HG03095 (cell line): Measurements from ENCODE around the gene ALDH16A1.
"Not testable (repeated sequence)": the region's sequence is repeated elsewhere in the genome, so short reads cannot be mapped to it uniquely, and the experiment has no call there.

Experiments
- ATAC-seq: cut with Tn5 transposase; IDR thresholded peaks from one replicate; pipeline ENCODE4 v1.9.1; 2021; ENCODE audit warnings: moderate library complexity; ENCODE audit not compliant: unreplicated experiment

Gene ALDH16A1

DNA sequence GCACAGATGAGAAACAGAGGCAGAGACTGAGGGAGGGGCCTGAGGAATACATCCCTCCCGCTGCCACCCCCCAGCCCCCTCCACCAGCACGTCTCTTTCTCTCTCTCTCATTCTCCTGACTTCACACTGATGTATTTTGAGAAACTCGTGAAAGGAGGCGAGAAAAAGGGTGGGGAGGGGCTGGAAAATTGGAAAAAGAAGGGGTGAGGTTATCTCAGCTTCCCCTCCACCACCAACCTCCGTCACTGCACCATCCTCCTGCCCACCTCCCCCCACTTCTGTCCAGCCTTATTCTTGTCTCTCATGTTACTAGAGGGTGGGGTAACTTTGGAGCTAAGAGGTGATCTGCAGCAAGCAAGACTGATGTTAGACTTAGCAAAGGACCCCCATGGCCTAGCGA is 13.2 kb upstream of the ALDH16A1 start:
- ATAC-seq = no peak

DNA sequence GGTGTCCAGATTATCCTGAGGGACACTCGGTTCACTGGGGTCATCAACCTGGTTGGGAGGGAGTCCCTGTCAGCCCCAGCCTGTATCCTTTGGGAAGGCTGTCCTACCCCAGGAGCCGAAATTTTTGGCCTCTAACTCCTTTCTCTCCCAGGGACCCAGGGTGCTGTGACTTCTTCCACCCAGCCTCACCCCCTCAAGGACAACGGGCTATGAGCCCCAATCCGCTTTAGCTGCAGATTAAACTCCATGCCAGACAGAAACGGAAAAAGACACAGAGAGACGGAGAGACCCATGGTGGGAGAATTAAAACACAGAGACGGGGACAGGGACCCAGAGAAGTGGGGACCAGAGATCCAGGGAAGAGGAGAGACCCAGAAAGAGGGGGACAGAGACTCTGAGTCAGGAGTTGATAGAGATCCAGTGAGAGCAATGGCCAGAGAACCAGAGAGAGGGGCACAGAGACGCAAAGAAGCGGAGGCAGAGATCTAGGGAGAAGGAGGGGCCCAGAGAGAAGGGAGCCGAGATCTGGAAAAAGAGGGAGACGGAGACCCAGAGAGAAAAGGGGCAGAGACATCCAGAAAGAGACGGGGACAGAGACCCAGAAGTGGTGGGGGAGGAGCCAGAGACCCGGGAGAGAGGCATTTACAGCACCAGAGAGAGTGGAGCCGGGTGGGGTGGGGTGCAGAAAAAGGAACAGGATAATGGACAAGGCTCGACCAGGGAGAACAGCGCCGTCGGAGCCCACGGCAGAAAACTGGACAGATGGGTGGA is 12.4 kb upstream of the ALDH16A1 start:
- ATAC-seq = no peak

GRCh38 chr19:49441210-49441959 is 11.6 kb upstream of the ALDH16A1 start, which contains the start of gene SLC17A7:
TSS of gene SLC17A7 (minus strand) at chr19:49441527. CDS start at chr19:49441379, 148 bp downstream.
- ATAC-seq = no peak

DNA sequence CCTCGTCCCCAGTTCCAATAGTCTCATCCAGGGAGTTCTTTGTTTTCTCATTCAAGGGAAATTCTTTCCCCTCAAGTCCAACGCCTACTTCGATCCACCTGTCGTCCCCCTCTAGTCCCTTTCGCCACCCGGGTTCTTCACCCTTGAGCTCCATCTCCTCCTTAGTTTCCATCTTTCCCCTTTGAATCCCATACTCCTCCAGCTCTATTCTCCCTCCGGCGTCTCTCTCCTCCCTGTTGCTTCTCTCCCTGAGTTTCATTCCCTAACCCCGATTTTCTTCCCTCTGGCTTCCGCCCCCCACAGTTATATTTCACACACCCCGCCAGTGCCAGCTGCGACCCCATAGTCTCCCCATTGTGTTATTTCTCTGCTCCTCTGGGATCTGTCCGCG is 11.1 kb upstream of the ALDH16A1 start:
- no peak for ATAC-seq

DNA sequence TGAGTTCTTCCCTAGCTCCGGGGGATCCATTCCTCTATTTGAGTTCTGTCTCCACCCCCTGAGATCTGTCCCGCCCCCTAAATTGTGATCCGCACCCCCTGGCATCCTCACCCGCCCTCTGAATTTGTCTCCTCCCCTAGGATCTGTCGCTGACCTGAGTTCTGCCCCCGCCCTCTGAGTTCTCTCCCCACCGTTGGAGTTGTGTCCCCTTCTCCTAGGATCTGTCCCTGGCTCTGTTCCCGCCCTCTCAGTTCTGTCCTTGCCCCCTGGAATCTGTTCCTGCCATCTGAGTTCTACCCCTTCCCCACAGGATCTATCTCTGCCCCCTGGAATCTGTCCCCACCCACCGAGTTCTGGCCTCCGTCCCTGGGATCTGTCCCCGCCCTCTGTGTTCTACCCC is 10.7 kb upstream of the ALDH16A1 start:
- no peak for ATAC-seq

- ATAC-seq = no peak
Observed at GRCh38 chr19:49442771-49443365, 10.2 kb upstream of the ALDH16A1 start.

DNA sequence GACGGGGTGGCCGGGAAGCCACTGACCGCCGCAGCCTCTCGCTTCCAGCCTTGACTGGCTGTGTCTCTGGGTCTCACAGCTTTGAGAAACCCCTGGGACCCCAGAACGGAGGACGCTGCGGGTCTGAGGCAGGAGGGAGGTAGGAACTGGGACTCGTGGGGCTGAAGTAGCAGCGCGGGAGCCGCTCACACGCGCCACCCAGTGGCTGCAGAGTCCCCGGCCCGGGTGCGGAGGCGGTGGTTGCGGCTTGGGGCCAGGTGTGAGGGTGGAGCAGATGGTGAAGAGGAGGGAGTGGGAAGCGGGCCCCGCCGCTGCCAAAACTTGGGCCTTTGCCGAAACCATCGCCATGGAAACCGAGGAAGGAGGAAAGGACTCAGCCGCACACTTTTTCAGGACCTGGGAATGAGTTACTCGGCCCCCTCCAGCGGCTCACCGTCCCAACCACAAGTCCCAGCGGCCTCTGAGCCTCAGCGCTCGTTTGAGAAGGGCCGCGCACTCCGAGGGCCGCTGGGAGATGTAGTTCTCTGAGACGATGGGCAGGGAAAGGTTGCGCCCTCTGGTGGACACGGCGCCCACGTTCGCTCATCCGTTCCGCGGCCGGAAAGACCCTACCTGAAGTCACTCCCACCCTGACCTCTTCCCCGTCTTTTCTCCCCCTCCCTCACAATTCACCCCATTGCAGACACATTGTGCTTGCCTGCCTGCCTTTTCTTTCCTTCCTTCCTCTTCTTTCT is 9.5 kb upstream of the ALDH16A1 start:
- ATAC-seq = peak; percentile 72

DNA sequence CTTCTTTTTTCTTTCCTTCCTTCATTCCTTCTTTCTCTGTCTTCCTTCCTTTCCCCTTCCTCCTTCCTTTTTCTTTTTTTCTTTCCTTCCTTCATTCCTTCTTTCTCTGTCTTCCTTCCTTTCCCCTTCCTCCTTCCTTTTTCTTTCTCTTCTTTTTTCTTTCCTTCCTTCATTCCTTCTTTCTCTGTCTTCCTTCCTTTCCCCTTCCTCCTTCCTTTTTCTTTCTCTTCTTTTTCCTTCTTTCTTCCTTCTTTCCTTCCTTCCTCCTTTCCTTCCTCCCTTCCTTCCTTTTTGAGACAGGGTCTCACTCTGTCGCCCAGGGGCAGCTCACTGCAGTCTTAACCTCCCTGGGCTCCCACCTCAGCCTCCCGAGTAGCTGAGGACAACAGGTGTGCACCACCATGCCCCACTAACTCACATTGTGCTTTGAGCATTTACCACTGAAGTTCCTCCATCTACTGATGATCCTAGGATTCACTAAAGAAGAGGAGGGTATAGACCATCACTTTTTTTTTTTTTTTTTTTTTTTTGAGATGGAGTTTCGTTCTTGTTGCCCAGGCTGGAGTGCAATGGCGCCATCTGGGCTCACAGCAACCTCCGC is 8.8 kb upstream of the ALDH16A1 start:
- not testable (repeated sequence) for ATAC-seq

- ATAC-seq = no peak
Observed at GRCh38 chr19:49445997-49446396, 7.0 kb upstream of the ALDH16A1 start.

- no peak for ATAC-seq
Observed at GRCh38 chr19:49447485-49448431, 5.3 kb upstream of the ALDH16A1 start.

DNA sequence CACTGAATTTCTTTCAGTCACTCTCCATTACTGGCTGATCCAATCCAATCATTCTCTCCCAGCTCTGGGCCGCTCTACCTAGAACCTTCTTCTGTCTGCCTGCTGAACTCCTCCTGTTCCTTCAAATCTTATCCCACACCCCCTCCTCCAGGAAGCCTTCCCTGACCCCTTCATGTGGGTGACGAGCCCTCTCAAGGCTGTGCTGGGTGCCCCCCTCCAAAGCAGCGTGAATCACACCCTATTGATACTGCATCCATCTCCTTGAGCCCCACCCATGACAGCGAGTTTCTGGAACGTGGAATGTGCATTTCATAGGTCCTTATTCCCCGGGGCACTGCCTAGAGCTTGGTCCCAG is 4.6 kb upstream of the ALDH16A1 start:
- no peak for ATAC-seq

DNA sequence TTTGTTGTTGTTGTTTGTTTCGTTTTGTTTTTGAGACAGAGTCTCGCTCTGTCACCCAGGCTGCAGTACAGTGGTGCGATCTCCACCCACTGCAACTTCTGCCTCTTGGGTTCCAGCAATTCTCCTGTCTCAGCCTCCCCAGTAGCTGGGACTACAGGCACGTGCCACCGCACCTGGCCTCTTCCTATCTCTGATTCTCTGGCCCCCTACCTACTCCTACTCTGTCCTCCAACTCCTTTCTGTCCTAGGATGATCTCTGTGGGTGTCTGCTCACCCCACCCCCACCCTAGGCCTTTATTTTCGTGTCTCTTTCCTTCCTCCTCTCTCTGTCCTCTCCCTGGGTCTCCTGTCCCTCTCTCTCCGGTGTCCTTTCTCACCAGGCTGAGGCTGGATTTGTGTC is 2.6 kb upstream of the ALDH16A1 start:
- ATAC-seq = no peak

DNA sequence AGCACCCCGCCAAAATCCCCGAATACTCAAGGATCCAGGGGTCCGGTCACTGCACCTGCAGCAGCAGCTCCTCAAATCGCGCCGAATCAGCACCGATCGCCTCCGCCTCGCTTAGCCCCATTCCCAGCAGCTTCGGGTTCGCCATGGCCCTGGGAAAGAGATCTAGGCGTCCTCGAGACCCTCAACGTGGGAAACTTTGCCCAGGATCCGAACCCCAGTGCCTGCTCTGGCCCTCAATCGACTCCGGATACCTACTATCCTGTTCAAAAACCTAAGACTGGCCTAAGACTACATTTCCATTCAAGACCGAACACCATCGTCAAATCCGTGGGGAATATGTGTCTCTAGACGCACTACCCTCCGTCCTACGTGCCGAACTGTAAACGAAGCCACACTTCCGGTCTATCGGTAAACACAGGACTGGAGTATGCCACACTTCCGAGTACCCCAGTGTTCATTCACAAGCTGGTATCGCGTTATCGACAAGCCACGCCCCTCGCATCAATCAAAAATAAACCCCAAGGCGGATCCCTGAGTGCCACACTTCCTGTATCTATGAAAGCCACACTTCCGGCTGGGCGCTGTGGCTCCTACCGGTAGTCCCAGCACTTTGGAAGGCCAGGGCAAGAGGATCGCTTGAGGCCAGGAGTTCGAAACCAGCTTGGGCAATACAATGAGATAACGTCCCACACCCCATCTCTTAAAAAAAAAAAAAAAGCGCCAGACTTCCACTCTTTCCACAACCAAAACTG is 1.4 kb upstream of the ALDH16A1 start, which contains the start of gene PIH1D1:
PIH1D1 (minus strand) TSS at position 385 of the 752 bp plus-strand sequence; CDS start at position 145, 240 bp downstream.
- ATAC-seq = peak; percentile 53

DNA sequence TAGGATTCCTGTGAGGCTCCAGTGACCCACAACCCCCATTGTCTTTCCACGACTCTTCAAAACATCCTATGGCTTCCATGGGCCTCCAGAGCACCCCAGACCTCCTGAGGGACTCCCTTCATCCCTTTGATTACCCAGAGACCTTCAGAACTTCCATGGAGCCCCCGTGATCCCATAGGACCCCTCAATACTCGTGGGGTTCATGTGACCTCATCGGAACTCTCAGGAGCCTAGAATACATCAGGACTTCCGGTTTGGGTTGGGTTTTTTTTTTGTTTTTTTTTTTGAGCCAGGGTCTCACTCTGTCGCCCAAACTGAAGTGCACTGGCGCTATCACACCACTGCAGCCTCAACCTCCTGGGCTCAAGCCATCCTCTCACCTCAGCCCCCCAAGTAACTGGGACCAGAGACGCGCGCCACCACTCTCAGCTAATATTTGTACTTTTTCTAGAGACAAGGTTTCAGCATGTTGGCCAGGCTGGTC is 774 bp downstream of the ALDH16A1 start:
- ATAC-seq = no peak

- no peak for ATAC-seq
Observed at GRCh38 chr19:49455773-49456172, 2.7 kb downstream of the ALDH16A1 start.

DNA sequence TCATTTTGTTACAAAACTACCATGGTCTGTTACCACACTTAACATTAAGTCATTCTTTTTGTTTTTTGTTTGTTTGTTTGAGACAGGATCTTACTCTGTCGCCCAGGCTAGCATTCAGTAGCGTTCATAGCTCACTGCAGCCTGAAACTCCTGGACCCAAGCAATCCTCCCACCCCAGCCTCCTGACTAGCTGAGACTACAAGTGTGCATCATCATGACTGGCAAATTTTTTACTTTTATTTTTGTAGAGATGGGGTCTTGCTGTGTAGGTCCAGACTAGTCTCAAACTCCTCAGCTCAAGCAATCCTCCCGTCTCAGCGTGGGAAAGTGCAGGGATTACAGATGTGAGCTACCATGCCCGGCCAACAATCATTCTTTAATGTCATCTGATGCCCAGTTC is 3.3 kb downstream of the ALDH16A1 start:
- no peak for ATAC-seq

DNA sequence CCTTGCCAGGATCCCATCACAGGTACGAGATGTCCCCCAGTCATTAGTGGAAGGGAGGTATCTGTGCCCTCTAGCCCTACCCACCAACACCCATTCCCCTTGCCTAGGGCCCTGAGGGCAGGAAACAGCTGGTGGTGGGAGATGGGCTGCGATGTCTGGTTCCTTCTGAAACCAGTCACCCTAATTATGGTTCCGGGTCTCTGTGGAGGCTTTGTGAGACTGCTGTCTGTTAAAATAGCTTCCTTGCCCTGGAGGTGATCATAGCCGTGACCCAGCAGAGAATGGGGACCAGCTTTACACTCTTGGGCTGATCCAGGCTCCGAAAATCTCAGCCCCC is 5.5 kb downstream of the ALDH16A1 start:
- ATAC-seq = no peak

- no peak for ATAC-seq
Observed at GRCh38 chr19:49459388-49459787, 6.4 kb downstream of the ALDH16A1 start.

DNA sequence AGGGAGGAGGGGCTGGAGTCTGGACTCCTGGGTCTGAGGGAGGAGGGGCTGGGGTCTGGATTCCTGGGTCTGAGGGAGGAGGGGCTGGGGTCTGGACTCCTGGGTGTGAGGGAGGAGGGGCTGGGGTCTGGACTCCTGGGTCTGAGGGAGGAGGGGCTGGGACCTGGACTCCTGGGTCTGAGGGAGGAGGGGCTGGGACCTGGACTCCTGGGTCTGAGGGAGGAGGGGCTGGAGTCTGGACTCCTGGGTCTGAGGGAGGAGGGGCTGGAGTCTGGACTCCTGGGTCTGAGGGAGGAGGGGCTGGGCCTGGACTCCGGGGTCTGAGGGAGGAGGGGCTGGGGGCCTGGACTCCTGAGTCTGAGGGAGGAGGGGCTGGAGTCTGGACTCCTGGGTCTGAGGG is 8.1 kb downstream of the ALDH16A1 start:
- not testable (repeated sequence) for ATAC-seq
